T-cell (primary cell): ENCODE data around the gene KLHDC1. TPM values are rescaled to one million over a fixed set of nuclear protein-coding genes. Genes with fewer than 3 reads are reported as not detected.

Experiments used
- ATAC-seq, 4 experiments: fragments of 200-7000 bp in 3 of 4; fragments of 150-1000 bp in 1 of 4; cut with Tn5 transposase; replicated peaks in 1 of 4; 1 replicate in 3 of 4; 2 replicates in 1 of 4; pipeline ENCODE4 v1.10.0; 2021; ENCODE audit warnings: moderate library complexity in 3 of 4, mild to moderate bottlenecking in 2 of 4, moderate number of reproducible peaks in 1 of 4
- CTCF ChIA-PET, 2 donors: fragments of 300-600 bp; sonication (Branson Sonifier 250); formaldehyde crosslinking; loops; one replicate each; lab custom pipeline; 2022; ENCODE audit warnings: antibody characterized with exemption in 2 of 2; lab: Charles Lee
- POLR2A ChIA-PET, 2 donors: fragments of 300-600 bp; sonication (Branson Sonifier 250); formaldehyde crosslinking; loops; one replicate each; lab custom pipeline; 2022; ENCODE audit warnings: antibody characterized with exemption in 2 of 2; lab: Charles Lee
- DNase-seq, 35 experiments: peaks; one replicate each; pipeline versions ENCODE4 v3.0.0 to v3.0.0-alpha.2; 2013 to 2023
- H3K27ac ChIP-seq: one replicate; pipeline ENCODE4 v1.5.1; 2013; ENCODE audit warnings: low read length
- H3K27me3 ChIP-seq, 2 experiments: replicated peaks in 1 of 2; 1 replicate in 1 of 2; 2 replicates in 1 of 2; pipeline versions ENCODE4 v1.6.1 to v1.7.0; 2013; ENCODE audit warnings: low read length in 1 of 2, mixed read lengths in 1 of 2; ENCODE audit not compliant: control insufficient read depth in 2 of 2, insufficient read depth in 2 of 2; ENCODE audit errors: extremely low read depth in 1 of 2
- H3K36me3 ChIP-seq, 2 donors: 1 replicate in 1 of 2; 2 replicates in 1 of 2; pipeline versions ENCODE4 v1.6.1 to v1.7.0; 2013; ENCODE audit warnings: low read length in 1 of 2; ENCODE audit not compliant: control insufficient read depth in 2 of 2, insufficient read depth in 1 of 2; ENCODE audit errors: extremely low read depth in 1 of 2
- H3K4me1 ChIP-seq, 2 experiments: 1 replicate in 1 of 2; 2 replicates in 1 of 2; pipeline versions ENCODE4 v1.6.1 to v1.7.0; 2013; ENCODE audit warnings: low read length in 2 of 2, mixed read lengths in 1 of 2; ENCODE audit not compliant: insufficient read depth in 2 of 2, control insufficient read depth in 1 of 2; ENCODE audit errors: extremely low read depth in 1 of 2
- H3K4me3 ChIP-seq, 2 donors: 1 replicate in 1 of 2; 2 replicates in 1 of 2; pipeline versions ENCODE4 v1.5.1 to v1.7.0; 2013; ENCODE audit warnings: mild to moderate bottlenecking in 2 of 2, low read length in 1 of 2, moderate library complexity in 1 of 2; ENCODE audit not compliant: control insufficient read depth in 1 of 2; ENCODE audit errors: extremely low read depth in 1 of 2
- H3K9me3 ChIP-seq: 2 replicates; pipeline ENCODE4 v1.7.0; 2013
- H3K27ac Mint-ChIP-seq, 2 donors: one replicate each; pipeline ENCODE4 v1.8.0; 2020 to 2021; ENCODE audit warnings: mild to moderate bottlenecking in 2 of 2, mixed read lengths in 2 of 2
- H3K27me3 Mint-ChIP-seq, 2 donors: one replicate each; pipeline ENCODE4 v1.8.0; 2021 to 2022; ENCODE audit warnings: mixed read lengths in 2 of 2
- H3K36me3 Mint-ChIP-seq: one replicate; pipeline ENCODE4 v1.8.0; 2021; ENCODE audit warnings: mixed read lengths
- H3K4me1 Mint-ChIP-seq, 3 donors: one replicate each; pipeline ENCODE4 v1.8.0; 2020 to 2022; ENCODE audit warnings: mixed read lengths in 3 of 3, mild to moderate bottlenecking in 1 of 3
- H3K4me3 Mint-ChIP-seq, 3 donors: one replicate each; pipeline ENCODE4 v1.8.0; 2020 to 2022; ENCODE audit warnings: mild to moderate bottlenecking in 3 of 3, mixed read lengths in 3 of 3, moderate library complexity in 3 of 3
- H3K9me3 Mint-ChIP-seq, 3 donors: one replicate each; pipeline ENCODE4 v1.8.0; 2020 to 2022; ENCODE audit warnings: mixed read lengths in 3 of 3
- WGBS: methylation state at CpG from one replicate; pipeline ENCODE4 v1.1.5; 2013; ENCODE audit warnings: missing lambda C conversion rate; ENCODE audit not compliant: insufficient coverage; 5-methylcytosine and 5-hydroxymethylcytosine counted together
- total RNA-seq, 35 experiments: library from RNA in 6 of 35; stranded (reverse) in 6 of 35; fragments of 120-200 nt in 1 of 35; gene quantifications; one replicate each; pipeline versions ENCODE4 v1.2.1 to v1.2.4 and lab custom pipeline; 2013 to 2026

The KLHDC1 gene
- total RNA-seq, 5 donors from 2014 or later (not counting 1 experiment from before 2014, with no cell fraction given), result 8.8 to 12.5 (median 10.2) TPM

DNA sequence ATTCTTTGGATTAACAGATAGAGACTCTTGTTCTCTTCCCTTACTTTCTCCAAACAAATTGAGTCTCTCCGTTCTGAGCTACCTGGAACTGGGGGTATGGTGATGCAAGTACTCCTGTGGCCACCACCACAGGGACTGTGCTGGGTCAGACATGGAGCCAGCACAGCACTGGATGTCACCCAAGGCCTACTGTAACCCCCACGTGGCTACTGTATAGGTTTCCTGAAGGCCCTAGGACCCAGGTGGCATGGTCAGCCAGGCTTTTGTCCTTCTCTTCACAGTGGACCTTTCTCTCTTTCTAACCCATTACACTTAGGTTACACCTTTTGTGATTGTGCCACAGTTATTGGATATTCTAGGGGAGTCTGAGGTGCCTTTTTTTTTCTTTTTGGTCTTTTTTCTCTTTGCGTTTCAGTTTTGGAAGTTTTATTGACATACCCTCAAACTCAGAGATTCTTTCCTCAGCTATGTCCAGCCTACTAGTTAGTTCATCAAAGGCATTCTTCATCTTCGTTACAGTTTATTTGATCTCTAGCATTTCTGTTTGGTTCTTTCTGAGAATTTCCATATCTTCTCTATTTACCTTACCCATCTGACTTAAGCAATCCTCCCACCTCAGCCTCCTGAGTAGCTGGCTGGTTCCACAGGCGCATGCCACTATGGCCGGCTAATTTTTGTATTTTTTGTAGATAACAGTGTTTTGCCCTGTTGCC lies 69.1 kb downstream of the KLHDC1 start:
- Histone ChIP-seq H3K27me3 (no peaks in the 10 kb centered on the region), H3K36me3 (no peaks in the 10 kb centered on the region), H3K4me3 (no peak overlapping the region), H3K4me1 (peaks cover 3 to 6% of the 10 kb centered on the region in 2 experiments), H3K27ac (no peak overlapping the region), H3K9me3 (no peaks in the 10 kb centered on the region)
- H3K36me3 Mint-ChIP-seq, result no peaks in the 10 kb centered on the region
- ATAC-seq (no peak), DNase-seq (no peak)
- no peaks in the 10 kb centered on the region for H3K27me3 Mint-ChIP-seq
- ChIA-PET CTCF (no interaction called here), POLR2A (interaction anchor here in 1 of 2 donors (0.7 kb wide), 1 partner anchor 72 kb away, joined by 3 read pairs; no protein-coding TSS in a partner anchor)
- H3K9me3 Mint-ChIP-seq, result no peaks in the 10 kb centered on the region
- H3K4me1 Mint-ChIP-seq, result peaks cover 4 to 8% (median 4%) of the 10 kb centered on the region in 3 donors
- no peak overlapping the region for H3K4me3 Mint-ChIP-seq
- no peak overlapping the region for H3K27ac Mint-ChIP-seq
- no CpG with 5 or more reads among the region's 6 CpGs for WGBS

DNA sequence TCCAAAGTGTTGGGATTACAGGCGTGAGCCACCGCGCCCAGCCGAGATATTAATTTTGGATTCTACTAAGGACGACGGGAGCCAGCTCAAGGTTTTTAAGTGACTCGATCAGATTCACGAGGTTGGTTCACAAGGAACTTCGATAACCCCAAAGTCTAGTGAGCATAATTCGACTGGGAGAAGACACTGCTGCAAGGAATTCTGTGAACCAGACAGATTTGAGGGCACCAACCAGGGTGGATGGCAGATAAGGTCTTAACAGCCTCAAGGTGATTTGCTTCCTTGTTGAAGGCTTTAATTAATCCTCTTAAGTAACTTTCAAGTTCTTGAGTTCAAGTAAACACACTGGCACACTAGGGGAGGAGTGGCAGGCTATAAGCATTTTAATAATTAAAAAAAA lies 73.9 kb downstream of the KLHDC1 start:
- DNase-seq, result no peak
- Histone ChIP-seq H3K36me3 (no peaks in the 10 kb centered on the region), H3K27ac (peak overlapping the region; percentile 98), H3K9me3 (no peaks in the 10 kb centered on the region), H3K27me3 (no peaks in the 10 kb centered on the region), H3K4me1 (peaks cover 10 to 32% of the 10 kb centered on the region in 2 experiments), H3K4me3 (peak overlapping the region in 1 of 2 donors; percentile 79)
- POLR2A ChIA-PET, result interaction anchor here (0.5 to 2.4 kb wide), 11 partner anchors 27 to 1079 kb away, joined by 3 to 27 read pairs (median 5); partner anchors contain the start of genes RPS29 (in 2 of the 2), DNAAF2 (in 1 of the 2), MGAT2 (in 1 of the 2) and RPL36AL (in 1 of the 2)
- ATAC-seq, result no peak
- H3K4me3 Mint-ChIP-seq, result peak overlapping the region; percentile 90 to 93 (median 92)
- WGBS, result 92% methylated on average over 9 of the region's 10 CpGs
- H3K36me3 Mint-ChIP-seq, result peaks cover 3% of the 10 kb centered on the region
- H3K27ac Mint-ChIP-seq, result peak overlapping the region; percentile 97 to 98
- H3K4me1 Mint-ChIP-seq, result peaks cover 33 to 40% (median 38%) of the 10 kb centered on the region in 3 donors
- no peaks in the 10 kb centered on the region for H3K9me3 Mint-ChIP-seq
- CTCF ChIA-PET, result interaction anchor here (0.6 to 4.8 kb wide), 14 partner anchors 39 to 347 kb away, joined by 3 to 49 read pairs (median 4); partner anchors contain the start of genes DNAAF2 (in 1 of the 2), NEMF (in 1 of the 2) and RPS29 (in 1 of the 2)
- H3K27me3 Mint-ChIP-seq, result no peaks in the 10 kb centered on the region

GRCh38 chr14:49767270-49767570 lies 74.3 kb downstream of the KLHDC1 start:
- CTCF ChIA-PET, result interaction anchor here (0.6 to 4.8 kb wide), 17 partner anchors 39 to 347 kb away, joined by 3 to 49 read pairs (median 4); partner anchors contain the start of genes DNAAF2 (in 1 of the 2), MGAT2 (in 1 of the 2), NEMF (in 1 of the 2) and RPL36AL (in 1 of the 2)
- Histone ChIP-seq H3K4me1 (peaks cover 10 to 32% of the 10 kb centered on the region in 2 experiments), H3K9me3 (no peaks in the 10 kb centered on the region), H3K27ac (peak overlapping the region; percentile 98), H3K27me3 (no peaks in the 10 kb centered on the region), H3K36me3 (peaks cover 0 to 1% of the 10 kb centered on the region in 2 donors), H3K4me3 (peak overlapping the region in 1 of 2 donors; percentile 79)
- POLR2A ChIA-PET, result interaction anchor here (0.5 to 2.4 kb wide), 13 partner anchors 26 to 1078 kb away, joined by 3 to 27 read pairs (median 5); partner anchors contain the start of genes RPS29 (in 2 of the 2), DNAAF2 (in 1 of the 2), MGAT2 (in 1 of the 2) and RPL36AL (in 1 of the 2)
- ATAC-seq, result no peak
- DNase-seq, result no peak
- Mint-ChIP-seq H3K4me1 (peaks cover 33 to 40% (median 38%) of the 10 kb centered on the region in 3 donors), H3K9me3 (no peaks in the 10 kb centered on the region), H3K4me3 (peak overlapping the region; percentile 90 to 93 (median 92)), H3K36me3 (peaks cover 5% of the 10 kb centered on the region), H3K27ac (peak overlapping the region; percentile 97 to 98), H3K27me3 (no peaks in the 10 kb centered on the region)
- 1% methylated on average over 7 of the region's 9 CpGs for WGBS

GRCh38 chr14:49767571-49768300 lies 74.8 kb downstream of the KLHDC1 start, which contains the start of gene KLHDC2:
Gene KLHDC2, plus strand, starts transcription at chr14:49768153. Its CDS starts 316 bp downstream, at chr14:49768469.
- H3K27me3 Mint-ChIP-seq, result no peaks in the 10 kb centered on the region
- ChIA-PET CTCF (interaction anchor here (0.5 to 4.8 kb wide), 19 partner anchors 10 to 346 kb away, joined by 3 to 49 read pairs (median 4); partner anchors contain the start of genes DNAAF2 (in 1 of the 2), MGAT2 (in 1 of the 2), NEMF (in 1 of the 2) and RPL36AL (in 1 of the 2)), POLR2A (interaction anchor here (0.5 to 2.4 kb wide), 19 partner anchors 16 to 1078 kb away, joined by 3 to 27 read pairs (median 5); partner anchors contain the start of genes RPS29 (in 2 of the 2), DNAAF2 (in 1 of the 2), MGAT2 (in 1 of the 2) and RPL36AL (in 1 of the 2))
- under 1% methylated on average over 85 of the region's 86 CpGs for WGBS
- H3K27ac Mint-ChIP-seq, result peak within 1 kb of the TSS; percentile 98 to 99
- H3K36me3 Mint-ChIP-seq, result peaks cover 7% of the 10 kb centered on the region
- DNase-seq, result peak; percentile 78 to 93 (median 86)
- Histone ChIP-seq H3K4me1 (peaks cover 10 to 32% of the 10 kb centered on the region in 2 experiments), H3K27me3 (no peaks in the 10 kb centered on the region), H3K4me3 (peak within 1 kb of the TSS; percentile 98 to 99), H3K36me3 (peaks cover 0 to 5% of the 10 kb centered on the region in 2 donors), H3K9me3 (no peaks in the 10 kb centered on the region), H3K27ac (peak within 1 kb of the TSS; percentile 98)
- peak within 1 kb of the TSS; percentile 92 to 98 (median 95) for H3K4me3 Mint-ChIP-seq
- ATAC-seq, result peak; percentile 81 to 91 (median 88)
- no peaks in the 10 kb centered on the region for H3K9me3 Mint-ChIP-seq
- peaks cover 33 to 40% (median 38%) of the 10 kb centered on the region in 3 donors for H3K4me1 Mint-ChIP-seq

- peaks cover 10 to 32% of the 10 kb centered on the region in 2 experiments for H3K4me1 ChIP-seq
- peak overlapping the region; percentile 98 to 99 for H3K27ac Mint-ChIP-seq
- peaks cover 33 to 40% (median 38%) of the 10 kb centered on the region in 3 donors for H3K4me1 Mint-ChIP-seq
- H3K9me3 ChIP-seq, result no peaks in the 10 kb centered on the region
- under 1% methylated on average over 49 of the region's 67 CpGs for WGBS
- CTCF ChIA-PET, result interaction anchor here (0.5 to 4.8 kb wide), 11 partner anchors 9 to 553 kb away, joined by 3 to 49 read pairs (median 5); partner anchors contain the start of genes DNAAF2 (in 1 of the 2), MGAT2 (in 1 of the 2), NEMF (in 1 of the 2) and RPL36AL (in 1 of the 2)
- DNase-seq (peak; percentile 36 to 80 (median 68)), ATAC-seq (peak; percentile 29 to 58 (median 34))
- no peaks in the 10 kb centered on the region for H3K27me3 Mint-ChIP-seq
- H3K4me3 ChIP-seq, result peak overlapping the region; percentile 98 to 99
- peaks cover 7% of the 10 kb centered on the region for H3K36me3 Mint-ChIP-seq
- H3K27me3 ChIP-seq, result no peaks in the 10 kb centered on the region
- peak overlapping the region; percentile 92 to 98 (median 95) for H3K4me3 Mint-ChIP-seq
- peak overlapping the region; percentile 93 for H3K27ac ChIP-seq
- peaks cover 0 to 7% of the 10 kb centered on the region in 2 donors for H3K36me3 ChIP-seq
- POLR2A ChIA-PET, result interaction anchor here (0.6 to 2.4 kb wide), 7 partner anchors 15 to 235 kb away, joined by 3 to 27 read pairs (median 5); partner anchors contain the start of genes DNAAF2 (in 1 of the 2), MGAT2 (in 1 of the 2) and RPL36AL (in 1 of the 2)
- H3K9me3 Mint-ChIP-seq, result no peaks in the 10 kb centered on the region
Observed at GRCh38 chr14:49768301-49769121, 75.6 kb downstream of the KLHDC1 start.
